IPS DF 4.7 (cell line): Measurements from ENCODE around the gene TRIM63.

Experiments used
- DNase-seq: peaks from one replicate; pipeline ENCODE4 v3.0.0-alpha.2; 2013; ENCODE audit warnings: low spot score; ENCODE audit errors: extremely low read depth

Gene TRIM63

DNA sequence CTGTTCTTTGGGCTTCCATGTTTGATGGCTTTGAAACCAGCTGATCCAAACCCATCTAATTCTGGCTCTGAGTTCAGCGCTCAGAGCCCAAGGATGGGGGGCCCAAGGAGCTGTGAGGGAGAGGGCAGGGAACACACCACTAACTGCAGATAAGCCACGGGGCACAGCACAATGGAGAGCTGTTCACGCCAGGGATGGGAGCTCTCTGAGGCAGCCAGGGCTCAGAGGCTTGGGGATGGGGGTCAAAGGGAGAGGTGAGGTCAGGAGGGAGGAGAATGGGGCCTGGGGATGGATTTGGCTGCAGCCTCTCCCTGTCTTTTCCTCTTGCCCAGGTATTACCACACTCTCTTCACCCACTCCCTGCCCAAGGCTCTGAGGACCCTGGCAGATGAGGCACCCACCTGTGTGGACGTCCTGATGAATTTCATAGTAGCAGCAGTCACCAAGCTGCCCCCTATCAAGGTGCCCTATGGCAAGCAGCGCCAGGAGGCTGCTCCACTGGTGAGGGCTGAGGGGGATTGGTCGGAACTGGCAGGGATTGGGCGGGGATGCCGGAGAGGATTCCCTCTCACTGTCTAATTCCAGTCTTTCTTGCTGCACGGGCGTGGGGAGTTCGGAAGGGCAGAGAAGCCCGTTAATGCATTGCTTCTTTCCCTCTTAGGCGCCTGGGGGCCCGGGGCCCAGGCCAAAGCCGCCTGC, 32.8 kb downstream of the TRIM63 start:
- no peak for DNase-seq

DNA sequence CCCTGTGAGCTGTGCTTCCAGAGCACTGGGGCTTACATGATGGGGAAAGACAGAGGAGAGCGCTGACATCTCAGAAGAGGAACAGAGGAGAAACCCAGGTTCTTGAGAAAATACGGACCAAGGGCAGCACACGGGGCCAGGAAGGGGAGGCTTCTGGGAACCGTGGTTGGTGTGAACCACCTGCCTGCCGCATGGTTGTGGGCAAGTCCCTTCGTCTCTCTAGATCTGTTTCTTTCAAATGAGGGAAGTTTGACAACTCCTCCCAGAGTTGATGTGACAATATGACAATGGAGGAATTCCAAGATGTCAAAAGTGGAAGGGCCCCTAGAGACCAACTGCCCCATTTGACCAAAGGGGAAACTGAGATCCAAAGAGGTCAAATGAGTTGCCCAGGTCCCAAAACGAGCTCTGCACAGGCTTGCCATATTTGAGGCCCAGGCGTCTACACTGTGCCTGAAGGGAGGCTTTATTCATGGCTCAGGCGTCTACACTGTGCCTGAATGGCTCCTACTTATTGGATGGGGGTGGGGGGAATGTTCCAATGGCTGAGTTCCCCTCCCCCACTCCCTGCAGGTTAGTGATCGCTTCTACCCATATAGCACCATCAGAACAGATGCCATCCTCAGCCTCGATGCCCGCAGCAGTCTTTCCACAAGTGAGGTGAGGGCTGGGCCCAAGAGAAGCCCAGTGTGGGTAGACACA, 34.6 kb downstream of the TRIM63 start:
- DNase-seq = no peak

DNA sequence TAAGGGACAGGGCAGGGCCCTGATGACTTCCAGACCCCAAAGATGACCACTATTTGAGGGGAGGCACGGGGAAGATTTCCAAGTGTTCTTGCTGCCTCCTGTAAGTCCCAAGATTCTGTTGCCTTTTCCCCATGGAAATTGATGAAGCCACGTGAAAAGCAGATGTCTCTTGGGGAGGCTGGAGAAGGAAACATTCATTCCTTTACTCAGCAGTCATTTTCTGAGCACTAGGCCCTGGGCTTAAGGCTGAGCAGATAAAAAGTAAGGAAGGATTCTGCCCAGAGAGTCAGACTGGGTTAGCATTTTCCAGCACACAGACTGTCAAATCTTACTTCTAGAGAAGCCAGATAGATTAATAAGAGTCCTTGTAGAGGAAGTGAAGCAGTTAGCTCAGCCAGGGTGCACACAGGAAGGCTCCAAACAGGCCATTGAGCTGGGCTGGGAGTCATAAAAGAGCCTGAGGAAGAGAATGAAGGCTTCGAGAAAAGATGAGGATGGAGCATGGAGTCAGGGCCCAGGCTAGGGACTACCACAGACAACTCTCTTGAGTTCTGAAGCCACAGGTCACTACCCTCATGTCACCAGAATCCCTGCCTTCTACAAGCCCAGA, 35.7 kb downstream of the TRIM63 start:
- DNase-seq = no peak

DNA sequence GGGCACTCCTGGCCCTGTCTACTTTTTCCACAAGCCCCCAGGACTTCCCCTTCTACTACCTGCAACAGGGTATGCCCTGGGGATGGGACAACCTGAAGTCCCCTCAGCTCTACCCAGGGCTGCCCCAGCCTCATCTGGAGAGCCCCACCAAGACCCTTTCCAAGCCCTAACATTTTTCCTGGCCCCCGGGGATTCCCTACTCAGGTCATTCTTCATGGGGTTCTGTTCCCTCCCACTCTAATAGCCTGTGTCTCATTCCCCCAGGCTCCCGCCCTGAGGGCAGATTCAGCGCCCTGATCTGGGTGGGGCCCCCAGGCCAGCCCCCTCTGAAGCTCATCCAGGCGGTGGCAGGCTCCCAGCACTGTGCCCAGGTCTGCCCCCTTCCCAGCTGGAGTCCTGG, 36.2 kb downstream of the TRIM63 start:
- DNase-seq = no peak

DNA sequence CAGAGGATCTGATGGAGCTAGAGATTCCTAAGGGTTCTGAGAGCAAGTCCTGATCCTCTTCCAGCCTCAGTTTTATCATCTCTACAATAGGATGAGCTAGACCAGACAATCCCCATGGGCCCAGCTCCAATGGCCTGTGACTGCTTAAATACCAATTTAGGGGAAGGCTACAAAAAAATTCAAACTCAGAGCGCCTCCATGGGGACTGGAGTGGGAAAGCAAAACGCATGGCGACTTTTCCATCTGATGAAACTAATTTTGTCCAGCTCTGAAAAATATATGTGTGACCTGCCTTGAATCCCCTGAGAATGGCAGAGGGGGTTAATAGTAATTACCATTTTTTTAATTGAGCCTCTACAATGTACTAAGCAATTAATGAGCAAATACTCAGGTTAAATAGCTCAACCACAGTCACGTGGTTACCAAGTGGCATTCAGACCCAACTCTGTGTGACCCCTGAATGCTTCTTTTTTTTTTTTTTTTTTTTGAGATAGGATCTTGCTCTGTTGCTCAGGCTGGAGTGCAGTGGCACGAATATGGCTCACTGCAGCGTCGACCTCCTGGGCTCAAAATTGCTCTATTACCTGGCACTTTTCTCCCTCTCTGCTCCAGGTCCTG, 37.5 kb downstream of the TRIM63 start:
- no peak for DNase-seq

DNA sequence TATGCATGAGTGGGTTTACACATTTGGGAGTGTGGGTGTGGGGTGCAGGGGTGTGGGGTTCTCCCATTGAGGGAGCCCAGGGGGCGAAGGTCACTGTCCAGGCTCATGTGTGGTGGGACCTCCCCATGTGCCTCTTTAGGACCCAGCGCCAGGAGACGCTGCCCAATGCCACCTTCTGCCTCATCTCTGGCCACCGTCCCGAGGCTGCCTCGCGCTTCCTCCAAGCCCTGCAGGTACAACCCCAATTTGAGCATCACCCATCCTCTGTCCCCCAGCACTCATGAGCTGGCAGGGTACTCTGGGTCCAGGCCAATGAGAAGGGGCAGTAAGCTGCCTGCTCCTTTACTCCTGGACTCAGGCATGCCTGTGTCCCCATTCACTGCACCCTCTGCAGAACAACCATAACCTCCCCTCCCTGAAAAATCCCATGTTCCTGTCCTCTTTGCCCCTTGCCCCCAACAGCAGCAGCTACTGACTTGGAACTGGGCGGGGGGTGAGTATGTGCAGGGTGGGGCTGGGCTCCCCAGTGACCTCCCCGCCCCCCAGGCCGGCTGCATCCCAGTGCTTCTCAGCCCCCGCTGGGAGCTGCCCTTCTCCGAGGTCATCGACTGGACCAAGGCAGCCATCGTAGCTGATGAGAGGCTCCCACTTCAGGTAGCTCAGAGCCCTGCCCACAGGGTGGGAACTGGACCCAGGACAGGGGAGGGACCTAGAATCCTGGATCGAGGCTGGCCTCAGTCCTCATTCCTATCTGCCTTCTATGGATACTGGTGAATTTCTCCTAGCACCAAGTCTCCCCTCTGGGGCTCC, 38.2 kb downstream of the TRIM63 start:
- no peak for DNase-seq

DNA sequence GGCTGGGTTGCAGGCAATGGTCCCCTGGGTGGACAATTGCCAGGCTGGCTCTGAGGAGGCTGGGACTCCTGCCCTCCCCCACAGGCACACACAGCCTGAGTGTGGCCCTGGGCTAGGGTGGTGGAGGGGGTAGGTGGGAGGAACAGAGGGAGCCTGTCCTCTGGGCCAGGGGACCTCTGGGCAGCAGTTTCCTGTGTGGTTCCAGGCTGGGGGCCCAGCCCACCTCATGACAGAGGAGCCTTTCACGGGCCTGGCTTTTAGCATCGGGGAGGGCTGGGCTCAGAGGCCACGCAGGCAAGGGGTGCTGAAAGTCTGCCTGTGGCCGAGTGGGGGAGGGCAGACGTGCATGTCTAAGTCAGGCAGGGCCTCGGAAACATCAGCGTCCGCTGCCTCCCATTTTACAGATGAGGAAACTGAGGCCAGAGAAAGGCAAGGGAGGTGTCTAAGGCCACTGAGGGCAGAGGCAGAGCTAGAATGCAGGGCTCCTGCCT, 38.9 kb downstream of the TRIM63 start:
- DNase-seq = no peak

DNA sequence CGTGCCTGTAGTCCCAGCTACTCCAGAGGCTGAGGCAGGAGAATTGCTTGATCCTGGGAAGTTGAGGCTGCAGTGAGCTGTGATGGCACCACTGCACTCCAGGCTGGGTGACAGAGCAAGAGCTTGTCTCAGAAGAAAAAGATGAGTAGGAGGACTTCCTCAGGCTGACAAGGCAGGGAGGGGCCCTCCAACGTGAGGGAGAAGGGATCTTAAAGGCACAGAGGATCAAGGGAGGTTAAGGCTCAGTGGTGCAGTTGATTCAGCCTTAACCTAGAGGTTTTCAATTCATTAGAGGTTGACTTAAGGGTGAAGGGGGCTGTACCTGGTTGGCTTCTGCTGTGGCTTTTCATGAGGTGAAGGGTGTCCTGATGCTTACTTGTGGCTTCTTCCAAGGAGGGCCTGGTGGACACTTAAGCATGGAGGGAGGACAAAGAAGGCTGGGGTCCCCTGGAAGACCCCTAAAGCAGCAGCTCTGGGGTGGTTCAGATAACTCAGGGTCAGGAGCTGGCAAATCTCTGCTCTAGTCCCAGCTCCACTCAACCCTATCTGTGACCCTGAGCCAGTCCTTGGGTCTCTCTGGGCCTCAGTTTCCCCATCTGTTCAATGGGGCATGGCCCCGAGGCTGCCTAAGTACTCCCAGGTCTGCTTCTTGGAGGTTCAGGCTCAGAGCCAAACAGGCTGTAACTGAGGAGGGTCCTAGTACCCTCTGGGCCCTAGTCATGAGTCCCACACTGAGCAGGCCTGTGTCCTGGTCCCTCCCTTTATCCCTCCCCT, 39.5 kb downstream of the TRIM63 start:
- DNase-seq = no peak

DNA sequence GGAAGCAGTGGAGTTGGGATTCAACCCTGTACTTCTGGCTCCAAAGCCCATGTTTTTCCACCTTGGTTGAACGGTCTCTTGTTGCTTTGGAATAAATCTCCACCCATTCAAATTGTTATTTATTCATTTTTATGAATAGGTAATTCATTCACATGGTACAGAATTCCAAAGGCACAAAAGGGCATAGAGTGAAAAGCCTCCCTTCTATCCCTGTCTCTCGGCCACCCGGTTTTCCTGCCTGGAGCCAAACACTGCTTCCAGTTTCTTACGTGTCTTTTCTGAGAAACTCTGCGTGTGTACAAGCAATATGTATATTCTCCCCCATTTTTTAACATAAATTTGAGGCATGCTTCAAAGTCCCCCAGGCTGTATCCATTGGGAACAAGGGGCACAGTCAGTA, 41.9 kb downstream of the TRIM63 start:
- DNase-seq = no peak

DNA sequence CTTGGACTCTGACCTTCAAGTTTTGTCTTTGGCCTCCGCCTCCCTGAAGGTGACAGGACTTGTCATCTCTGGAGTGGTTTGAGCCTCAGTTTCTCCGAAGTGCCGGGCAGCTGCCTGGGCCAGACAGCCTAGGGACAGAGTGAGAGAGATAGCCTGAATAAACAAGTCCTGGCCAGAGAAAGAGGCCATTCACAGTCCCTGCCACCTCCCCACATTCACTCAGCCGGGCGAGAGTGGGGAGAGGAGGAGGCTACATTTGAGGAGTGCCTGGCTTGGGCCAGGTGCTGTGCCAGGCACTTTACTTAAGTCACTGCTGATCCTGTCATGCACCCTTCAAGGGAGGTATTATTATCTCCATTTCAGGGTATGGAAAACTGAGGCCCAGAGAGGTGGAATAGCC, 42.4 kb downstream of the TRIM63 start:
- DNase-seq = no peak

DNA sequence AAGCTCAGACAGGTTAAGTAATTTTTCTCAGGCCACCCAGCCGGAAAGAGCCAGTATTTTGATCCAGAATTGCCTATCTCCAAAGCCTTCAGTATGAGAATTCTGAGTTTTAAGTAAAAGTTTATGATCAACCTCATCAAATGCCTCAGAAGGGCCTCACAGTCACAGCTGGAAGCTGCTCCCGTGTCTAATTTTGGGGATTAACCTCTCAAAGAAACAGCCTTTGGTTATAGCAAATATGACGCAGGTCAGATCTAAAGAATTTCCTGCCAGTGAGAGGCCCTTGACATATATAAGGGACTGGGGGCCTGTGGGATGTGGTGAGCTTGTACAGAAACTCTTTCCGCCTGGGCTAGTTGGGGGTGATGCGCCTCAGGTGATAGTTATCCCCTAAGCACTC, 43.6 kb downstream of the TRIM63 start:
- DNase-seq = no peak

DNA sequence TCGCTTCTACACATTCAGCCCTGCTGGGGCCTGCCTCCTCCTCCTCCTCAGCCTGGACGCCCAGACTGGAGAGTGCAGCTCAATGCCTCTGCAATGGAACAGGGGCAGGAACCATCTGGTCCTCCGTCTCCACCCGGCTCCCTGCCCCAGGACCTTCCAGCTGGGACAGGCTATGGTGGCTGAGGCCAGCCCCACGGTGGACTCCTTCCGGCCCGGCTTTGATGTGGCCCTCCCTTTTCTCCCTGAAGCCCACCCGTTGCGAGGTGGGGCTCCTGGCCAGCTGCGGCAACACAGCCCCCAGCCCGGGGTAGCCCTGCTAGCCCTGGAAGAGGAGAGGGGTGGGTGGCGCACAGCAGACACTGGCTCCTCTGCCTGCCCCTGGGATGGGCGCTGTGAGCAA, 44.4 kb downstream of the TRIM63 start:
- DNase-seq = no peak

DNA sequence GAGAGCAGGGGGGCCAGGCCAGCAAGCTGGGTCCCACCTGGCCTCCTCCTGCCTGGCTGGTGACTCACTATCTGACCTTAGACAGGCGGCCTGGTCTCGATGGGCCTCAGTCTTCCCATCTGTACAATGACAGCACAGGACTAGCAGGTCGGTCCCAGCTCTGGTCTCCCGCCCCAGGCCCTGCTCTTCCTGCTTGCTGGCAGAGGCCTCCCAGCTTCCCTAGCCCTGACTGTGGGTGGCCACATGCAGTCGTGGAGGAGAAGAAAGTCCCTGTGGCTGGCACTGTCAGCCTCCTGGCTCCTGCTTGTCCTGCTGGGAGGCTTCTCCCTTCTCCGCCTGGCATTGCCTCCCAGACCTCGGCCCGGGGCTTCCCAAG, 45.0 kb downstream of the TRIM63 start:
- DNase-seq = no peak

DNA sequence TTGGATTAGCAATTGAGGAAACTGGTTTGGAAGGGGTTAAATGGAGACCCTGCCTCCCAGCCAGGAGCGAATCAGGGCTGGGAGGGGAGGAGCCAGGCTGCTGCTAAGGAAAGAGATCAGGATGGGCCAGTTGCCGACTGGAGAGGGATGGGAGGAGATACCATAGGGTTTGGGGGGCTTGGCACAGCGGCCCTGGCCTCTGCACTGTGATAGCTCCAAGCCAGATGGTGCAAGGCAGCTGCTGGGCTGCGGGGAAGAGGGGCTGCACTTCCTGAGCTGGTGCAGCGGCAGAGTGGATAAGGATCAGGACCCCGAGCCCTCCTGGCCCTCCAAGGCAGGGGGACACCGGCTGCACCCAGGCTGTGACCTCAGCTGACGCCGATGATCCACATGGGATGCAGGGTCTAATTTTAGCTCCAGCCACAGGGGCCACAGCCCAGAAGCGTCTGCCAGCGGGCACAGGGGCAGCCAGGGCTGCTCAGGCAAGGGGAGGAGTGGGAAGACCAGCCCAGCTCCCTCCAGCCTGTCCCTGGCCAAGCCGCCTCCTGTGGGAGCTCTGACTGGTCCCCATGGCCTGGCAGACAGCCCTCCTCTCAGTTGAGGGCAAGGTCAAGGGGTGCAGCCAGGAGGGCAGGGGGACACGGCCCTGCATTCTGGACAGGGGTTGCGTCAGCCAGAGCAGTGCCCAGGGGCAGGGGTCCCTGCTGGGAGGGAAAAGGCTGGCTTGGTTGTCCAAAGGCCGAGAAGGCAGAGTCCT, 45.6 kb downstream of the TRIM63 start, which contains the start of gene EXTL1:
EXTL1 (plus strand) TSS at position 129 of the 757 bp plus-strand sequence. CDS start 872 bp downstream, outside the sequence.
- DNase-seq = no peak

DNA sequence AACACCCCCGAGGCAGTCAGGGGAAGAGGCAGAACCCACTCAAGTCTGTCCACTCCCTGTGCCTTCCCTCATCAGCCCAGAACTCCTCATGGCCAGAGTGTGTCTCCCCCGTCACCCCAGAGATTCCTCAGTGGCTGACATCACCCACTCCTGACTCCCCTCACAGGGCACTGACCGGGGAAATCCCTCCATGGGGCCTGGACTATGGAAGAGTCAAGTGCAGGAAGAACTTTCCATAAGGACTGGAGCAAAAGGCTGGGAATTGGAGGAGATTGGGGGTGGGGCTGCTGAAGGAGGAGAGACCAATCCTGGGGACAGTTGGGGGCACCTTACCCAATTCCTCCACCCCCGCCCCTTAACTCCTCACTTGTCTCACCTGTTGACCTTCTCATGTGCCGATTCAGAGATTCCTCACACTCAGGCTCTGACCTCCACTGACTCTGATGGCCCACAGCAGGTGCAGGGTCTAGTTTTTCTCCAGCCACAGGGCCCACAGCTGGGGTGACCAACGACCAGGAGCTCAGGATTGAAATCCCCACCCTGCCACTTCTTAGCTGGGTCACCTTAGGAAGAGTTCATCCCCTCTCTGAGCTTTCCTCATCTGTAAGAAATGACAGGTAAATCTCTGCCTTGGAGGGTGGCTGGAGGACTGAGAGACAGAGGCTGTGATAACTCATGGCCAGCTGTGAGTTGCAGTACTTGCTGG, 46.3 kb downstream of the TRIM63 start:
- DNase-seq = no peak

DNA sequence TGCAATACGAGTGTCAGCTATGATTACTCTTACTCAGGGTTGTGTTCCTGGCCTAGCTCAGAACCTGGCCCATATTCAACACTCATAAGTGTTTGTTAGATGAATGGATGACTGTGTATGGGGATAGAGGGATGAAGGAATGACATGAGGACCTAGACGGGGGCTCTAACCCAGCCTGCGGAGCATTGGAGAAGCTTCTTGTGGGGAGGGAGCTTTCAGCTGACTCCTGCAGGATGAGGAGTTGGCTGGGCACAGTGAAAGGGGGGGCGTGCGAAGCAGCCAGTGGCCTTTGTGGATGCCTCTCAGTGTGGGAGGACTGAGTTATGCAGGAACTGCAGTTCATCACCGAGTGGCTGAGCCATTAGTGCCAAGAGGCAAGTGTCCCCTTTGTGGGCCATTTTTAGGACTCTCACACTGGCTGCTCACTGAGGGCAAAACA, 47.1 kb downstream of the TRIM63 start:
- DNase-seq = no peak

DNA sequence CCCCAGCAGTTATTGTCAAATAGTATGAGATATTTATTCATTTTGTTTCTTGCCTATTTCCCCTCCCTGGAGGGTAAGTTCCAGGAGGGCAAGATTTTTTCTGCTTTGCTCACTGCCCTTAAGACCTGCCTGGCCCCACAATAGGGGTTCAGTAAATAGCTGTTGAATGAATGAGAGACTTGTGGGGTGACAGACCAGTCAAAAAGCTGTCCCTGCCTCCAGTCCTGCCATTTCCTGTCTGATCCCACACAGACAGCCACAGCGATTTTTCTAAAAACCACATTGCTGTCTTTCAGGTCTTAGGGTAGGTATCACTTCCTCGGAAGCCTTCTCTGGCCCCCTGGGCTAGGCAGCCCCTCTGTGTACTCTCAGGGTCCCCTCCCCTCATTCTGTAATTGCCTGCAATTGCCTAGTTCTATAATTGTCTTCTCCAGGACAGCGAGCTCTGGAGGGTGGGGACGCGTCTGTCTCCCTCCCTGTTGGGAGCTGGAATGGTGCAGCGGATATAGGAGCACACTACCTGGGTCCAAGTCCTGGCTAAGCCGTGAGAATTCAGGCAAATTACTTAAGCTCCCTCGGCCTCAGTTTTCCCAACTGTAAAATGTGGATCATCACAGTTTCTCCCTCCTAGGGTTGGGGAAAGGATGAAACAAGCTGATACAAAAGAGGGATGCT, 47.7 kb downstream of the TRIM63 start:
- no peak for DNase-seq

DNA sequence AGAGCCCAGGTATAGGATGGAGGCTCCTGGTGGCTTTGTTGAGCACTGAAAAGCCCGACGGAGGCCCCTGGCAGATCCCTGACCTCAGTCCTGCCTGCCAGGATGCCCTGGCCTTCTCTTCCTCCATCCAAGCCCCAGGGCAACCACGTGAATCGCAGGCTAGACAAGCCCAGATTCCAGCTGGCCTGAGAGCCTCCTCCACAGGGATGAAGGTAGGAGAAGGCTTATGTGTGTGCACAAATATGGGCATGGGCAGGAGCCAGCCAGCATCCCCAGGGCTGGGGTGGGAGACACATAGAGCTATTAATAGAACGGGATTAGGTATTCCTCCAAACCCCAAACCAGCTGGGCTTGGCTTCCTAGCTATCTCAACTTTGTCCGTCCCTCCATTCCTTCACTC, 49.8 kb downstream of the TRIM63 start:
- DNase-seq = no peak
